ENCODE measurements around the gene COL6A1. TPM values are rescaled to one million over a fixed set of nuclear protein-coding genes. Genes with fewer than 3 reads are reported as not detected.
A peak's percentile ranks its signal among the peaks of the same experiment; 100 is the strongest.
"Not testable (repeated sequence)": the region's sequence is repeated elsewhere in the genome, so short reads cannot be mapped to it uniquely, and the experiment has no call there.

The COL6A1 gene
- total and polyA plus RNA-seq, 5 donors: 112 to 192 (median 165) TPM

DNA sequence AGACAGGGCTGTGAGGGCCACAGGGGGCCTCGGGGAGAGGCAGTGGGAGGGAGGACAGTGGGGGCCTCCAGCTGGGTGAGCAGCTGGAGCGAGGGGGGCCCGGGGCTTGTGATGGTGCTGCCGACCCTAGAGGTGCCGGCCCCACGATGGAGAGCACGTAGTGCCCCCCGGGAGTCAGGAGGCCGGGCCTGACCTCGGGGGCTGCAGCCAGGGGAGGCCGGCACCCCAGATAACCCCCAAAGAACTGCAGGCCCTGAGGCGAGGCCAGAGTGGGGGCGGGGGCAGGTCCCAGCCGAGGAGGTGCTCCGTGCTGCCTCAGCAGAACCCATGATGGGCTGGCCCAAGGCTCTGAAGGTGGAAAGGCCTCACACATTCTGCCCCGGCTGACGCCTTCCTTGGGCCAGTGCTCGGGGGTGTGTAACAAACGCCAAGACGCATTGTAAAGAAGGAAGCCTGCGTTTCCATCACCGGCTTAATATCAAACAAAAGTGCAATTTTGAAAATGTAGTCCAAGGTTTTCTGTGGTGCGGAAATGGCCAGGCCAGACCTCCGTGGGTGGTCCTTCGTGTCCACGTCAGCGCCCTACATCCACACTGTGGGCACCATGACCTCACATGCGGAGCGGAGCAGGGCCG, 55.2 kb downstream of the COL6A1 start:
- intact Hi-C loops (cut with DNase I): loop anchor here in 2 of 4 donors (10.0 kb wide), 1 partner anchor 58 kb away; the partner anchor contains the start of gene COL6A2 (in 2 of the 2)
- Histone ChIP-seq H3K27me3 (ENCODE audit: control insufficient read depth, insufficient read depth) (no peaks in the 10 kb centered on the region), H3K4me1 (ENCODE audit: control insufficient read depth, insufficient read depth, low read length) (peaks cover 3% of the 10 kb centered on the region), H3K9me3 (ENCODE audit: control insufficient read depth, low read length) (no peaks in the 10 kb centered on the region), H3K27ac (ENCODE audit: low read length) (no peak overlapping the region), H3K4me3 (ENCODE audit: low read length) (no peak overlapping the region)
- DNase-seq (peak in 1 of 3 donors; percentile 68), ATAC-seq (peak; percentile 6 to 18)
- 74% methylated on average over 30 of the region's 30 CpGs for WGBS

DNA sequence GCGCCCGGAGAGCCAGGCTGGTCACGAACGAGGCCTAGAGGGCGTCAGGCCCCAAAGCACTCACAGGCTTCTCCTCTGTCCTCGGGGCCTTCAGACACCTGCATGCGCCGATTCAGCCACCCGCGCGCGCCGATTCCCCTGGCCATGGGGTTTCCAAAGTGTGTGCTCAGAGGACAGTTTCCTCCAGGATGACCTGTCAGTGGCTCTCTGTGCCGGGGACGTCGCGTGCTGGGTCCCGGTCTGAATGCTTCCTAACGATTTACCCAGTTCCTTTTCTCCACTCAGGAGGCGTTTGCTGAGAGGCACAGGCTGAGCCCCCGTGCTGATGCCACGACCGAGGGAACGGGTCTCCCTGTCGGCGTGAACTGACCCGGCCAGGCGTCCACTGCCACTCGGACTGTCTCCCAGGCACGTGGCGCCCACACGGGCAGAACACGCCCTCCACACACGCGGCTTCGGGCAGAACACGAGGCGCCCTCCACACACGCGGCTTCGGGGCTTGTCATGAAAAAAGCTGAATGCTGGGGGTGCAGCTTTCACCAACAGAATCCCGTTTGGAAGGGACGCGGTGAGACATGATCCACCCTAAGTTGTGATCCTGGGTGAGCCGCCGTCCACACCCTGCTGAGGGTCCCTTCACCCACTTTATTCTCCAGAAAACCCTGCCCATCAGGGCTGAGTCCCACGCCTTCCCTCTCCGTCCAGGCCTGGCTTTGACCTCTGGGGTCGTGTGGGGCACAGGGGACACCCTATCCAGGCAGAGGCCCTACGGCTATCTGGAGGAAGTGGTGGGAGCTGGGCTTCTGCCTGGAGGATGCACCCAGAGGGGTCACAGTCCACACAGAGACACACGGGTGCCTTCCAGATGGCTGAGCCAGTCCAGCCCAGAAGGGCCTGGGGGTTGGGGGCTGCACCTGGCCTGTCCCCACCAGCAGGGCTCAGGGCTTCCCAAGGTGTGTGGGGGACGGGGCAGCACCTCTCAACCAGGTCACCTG, 56.1 kb downstream of the COL6A1 start:
- H3K27ac ChIP-seq (ENCODE audit: low read length): no peak overlapping the region
- H3K27me3 ChIP-seq (ENCODE audit: control insufficient read depth, insufficient read depth): no peaks in the 10 kb centered on the region
- no peak overlapping the region for H3K4me3 ChIP-seq (ENCODE audit: low read length)
- peak in 2 of 3 donors; percentile 46 to 63 for DNase-seq
- 94% methylated on average over 52 of the region's 52 CpGs for WGBS
- intact Hi-C loops (cut with DNase I): loop anchor here in 2 of 4 donors (10.0 kb wide), 1 partner anchor 57 kb away; the partner anchor contains the start of gene COL6A2 (in 2 of the 2)
- no peaks in the 10 kb centered on the region for H3K9me3 ChIP-seq (ENCODE audit: control insufficient read depth, low read length)
- peaks cover 3% of the 10 kb centered on the region for H3K4me1 ChIP-seq (ENCODE audit: control insufficient read depth, insufficient read depth, low read length)
- no peak for ATAC-seq

DNA sequence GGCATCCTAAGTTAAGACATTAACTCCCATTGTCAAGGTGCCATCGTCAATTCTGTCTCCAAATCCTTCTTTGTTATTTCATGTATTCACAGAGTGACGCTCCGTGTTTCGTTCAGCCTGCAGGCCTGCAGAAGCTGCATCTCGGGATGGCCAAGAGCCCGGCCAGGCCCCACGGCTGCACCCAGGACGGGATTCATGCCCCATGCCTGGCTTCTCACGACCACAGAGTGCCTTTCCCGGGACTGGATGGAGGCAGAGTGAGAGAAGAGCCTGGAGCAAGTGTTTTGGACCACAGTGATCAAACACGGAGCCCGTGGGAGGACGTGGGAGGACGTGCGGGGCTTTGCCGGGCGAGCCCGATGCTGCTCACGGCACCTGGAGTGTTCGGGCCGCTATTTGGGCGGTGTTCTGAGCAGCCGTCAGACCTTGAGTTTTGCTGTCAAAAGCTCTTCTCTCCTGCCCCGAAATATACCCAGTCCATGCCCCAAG, 56.8 kb downstream of the COL6A1 start:
- peak in 1 of 3 donors; percentile 57 for DNase-seq
- H3K27ac ChIP-seq (ENCODE audit: low read length): no peak overlapping the region
- intact Hi-C loops (cut with DNase I): loop anchor here in 2 of 4 donors (10.0 kb wide), 1 partner anchor 56 kb away; the partner anchor contains the start of gene COL6A2 (in 2 of the 2)
- H3K4me1 ChIP-seq (ENCODE audit: control insufficient read depth, insufficient read depth, low read length): peaks cover 3% of the 10 kb centered on the region
- H3K4me3 ChIP-seq (ENCODE audit: low read length): no peak overlapping the region
- ATAC-seq: peak in 1 of 2 donors; percentile 2
- H3K27me3 ChIP-seq (ENCODE audit: control insufficient read depth, insufficient read depth): no peaks in the 10 kb centered on the region
- no peaks in the 10 kb centered on the region for H3K9me3 ChIP-seq (ENCODE audit: control insufficient read depth, low read length)
- 76% methylated on average over 24 of the region's 24 CpGs for WGBS

DNA sequence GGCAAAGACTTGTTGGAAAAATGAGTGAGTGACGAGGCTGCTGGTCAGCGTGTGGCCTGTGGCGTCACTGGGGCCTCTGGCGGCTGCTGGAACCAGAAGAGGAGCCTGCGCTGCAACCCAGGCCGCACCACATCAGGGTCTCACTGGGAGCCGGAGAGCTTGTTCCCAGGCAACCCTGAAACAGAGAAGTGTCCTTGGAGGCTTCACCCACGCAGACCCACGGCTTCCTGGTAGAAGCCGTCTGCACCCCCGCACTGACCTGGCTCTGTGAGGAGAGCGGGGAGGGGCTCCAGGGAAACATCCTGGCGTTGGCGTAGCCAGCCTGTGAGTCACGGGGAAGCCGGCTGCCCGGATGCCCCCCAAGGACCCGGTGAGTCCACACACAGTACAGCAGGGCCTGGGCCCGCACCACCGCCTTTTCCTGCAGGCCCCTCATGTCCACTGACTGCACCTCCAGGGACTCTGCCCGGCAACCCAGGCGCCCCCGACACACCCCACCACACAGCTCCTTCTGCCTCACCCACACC, 57.4 kb downstream of the COL6A1 start:
- intact Hi-C loops (cut with DNase I): loop anchor here in 2 of 4 donors (10.0 kb wide), 1 partner anchor 56 kb away; the partner anchor contains the start of gene COL6A2 (in 2 of the 2)

DNA sequence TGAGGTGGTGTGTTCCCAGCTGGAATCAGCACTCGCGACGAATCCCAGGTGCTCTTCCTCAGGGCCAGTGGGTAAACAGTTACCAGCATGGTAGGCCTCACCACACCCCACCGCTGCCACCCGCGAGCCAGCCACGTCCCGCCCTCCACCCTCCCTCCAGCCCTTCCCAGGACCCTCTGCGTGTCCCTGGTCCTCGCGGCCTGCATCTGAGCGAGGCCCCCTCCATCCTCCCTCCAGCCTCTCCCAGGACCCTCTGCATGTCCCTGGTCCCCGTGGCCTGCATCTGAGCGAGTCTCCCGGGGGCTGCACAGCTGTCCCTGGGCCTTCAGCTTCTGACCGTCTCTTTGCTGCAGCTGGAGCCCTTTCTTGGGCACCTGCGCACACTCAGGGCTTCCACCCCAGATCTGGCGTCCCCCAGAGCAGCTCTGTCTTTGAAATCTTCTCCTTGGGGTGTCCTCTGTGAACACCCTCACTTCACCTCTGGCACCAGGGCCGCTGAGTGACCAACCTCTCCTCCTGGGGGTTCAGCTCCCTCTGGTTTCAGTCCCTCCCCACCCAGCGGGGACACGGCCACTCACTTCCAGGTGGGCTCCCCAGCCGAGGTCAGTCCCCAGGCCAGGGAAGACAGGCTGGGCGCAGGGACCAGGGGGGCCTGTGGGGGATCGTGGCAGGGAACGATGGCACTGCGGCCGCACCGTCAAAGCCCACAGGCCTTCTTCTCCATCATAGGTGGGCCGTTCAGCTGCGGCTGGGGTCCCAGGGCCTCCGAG, 58.5 kb downstream of the COL6A1 start:
- Histone ChIP-seq H3K27ac (ENCODE audit: low read length) (no peak overlapping the region), H3K27me3 (ENCODE audit: control insufficient read depth, insufficient read depth) (no peaks in the 10 kb centered on the region), H3K9me3 (ENCODE audit: control insufficient read depth, low read length) (no peaks in the 10 kb centered on the region), H3K4me3 (ENCODE audit: low read length) (no peak overlapping the region), H3K4me1 (ENCODE audit: control insufficient read depth, insufficient read depth, low read length) (peaks cover 3% of the 10 kb centered on the region)
- WGBS: 94% methylated on average over 31 of the region's 31 CpGs
- intact Hi-C loops (cut with DNase I): loop anchor here in 2 of 4 donors (10.0 kb wide), 1 partner anchor 55 kb away; the partner anchor contains the start of gene COL6A2 (in 2 of the 2)
- ATAC-seq: no peak
- DNase-seq: peak in 1 of 3 donors; percentile 65

More for the DNA sequence above, 57.4 kb downstream of the COL6A1 start:
- H3K27ac ChIP-seq (ENCODE audit: low read length): peak overlapping the region; percentile 19
- DNase-seq (peak; percentile 90 to 92 (median 91)), ATAC-seq (peak; percentile 76 to 88)
- no peak overlapping the region for H3K4me3 ChIP-seq (ENCODE audit: low read length)
- no peaks in the 10 kb centered on the region for H3K27me3 ChIP-seq (ENCODE audit: control insufficient read depth, insufficient read depth)
- H3K9me3 ChIP-seq (ENCODE audit: control insufficient read depth, low read length): no peaks in the 10 kb centered on the region
- H3K4me1 ChIP-seq (ENCODE audit: control insufficient read depth, insufficient read depth, low read length): peaks cover 3% of the 10 kb centered on the region
- WGBS: 47% methylated on average over 23 of the region's 23 CpGs

DNA sequence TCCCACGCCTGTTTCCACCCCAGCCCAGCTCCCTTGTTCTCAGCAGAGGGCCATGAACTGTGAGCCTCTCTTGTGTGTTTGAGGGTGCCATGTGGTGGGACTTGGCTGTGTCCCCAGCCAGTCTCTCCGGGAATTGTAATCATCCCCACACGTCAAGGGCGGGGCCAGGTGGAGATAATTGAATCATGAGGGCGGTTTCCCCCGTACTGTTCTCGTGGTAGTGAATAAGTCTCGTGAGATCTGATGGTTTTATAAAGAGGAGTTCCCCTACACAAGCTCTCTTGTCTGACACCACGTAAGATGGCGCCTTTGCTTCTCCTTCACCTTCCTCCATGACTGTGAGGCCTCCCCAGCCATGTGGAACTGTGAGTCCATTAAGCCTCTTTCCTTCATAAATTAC, 59.1 kb downstream of the COL6A1 start:
- Histone ChIP-seq H3K27me3 (ENCODE audit: control insufficient read depth, insufficient read depth) (no peaks in the 10 kb centered on the region), H3K27ac (ENCODE audit: low read length) (no peak overlapping the region), H3K4me1 (ENCODE audit: control insufficient read depth, insufficient read depth, low read length) (peaks cover 3% of the 10 kb centered on the region), H3K9me3 (ENCODE audit: control insufficient read depth, low read length) (no peaks in the 10 kb centered on the region), H3K4me3 (ENCODE audit: low read length) (no peak overlapping the region)
- intact Hi-C loops (cut with DNase I): no loop called here
- DNase-seq: no peak
- WGBS: 85% methylated on average over 10 of the region's 10 CpGs
- ATAC-seq: no peak

DNA sequence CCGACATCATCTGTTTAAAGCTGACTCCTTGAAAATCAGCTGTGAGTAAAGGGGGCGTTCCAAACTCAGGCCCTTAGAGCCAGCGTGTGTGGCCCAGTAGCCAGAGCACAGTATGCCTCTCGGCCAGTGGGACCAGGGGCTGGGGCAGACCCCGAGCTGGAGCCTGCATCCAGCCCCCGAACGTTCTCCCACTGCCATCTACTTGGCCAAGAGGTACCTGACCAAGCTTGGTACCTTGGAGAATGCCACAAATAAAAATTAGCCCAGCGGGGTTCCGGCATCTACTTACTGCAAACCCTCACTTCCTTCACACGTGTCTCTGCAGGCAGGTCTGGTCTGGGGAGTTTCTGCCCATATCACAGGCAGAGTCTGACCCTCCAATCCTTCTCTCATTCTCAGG, 59.6 kb downstream of the COL6A1 start:
- DNase-seq (no peak), ATAC-seq (no peak)
- no peaks in the 10 kb centered on the region for H3K9me3 ChIP-seq (ENCODE audit: control insufficient read depth, low read length)
- H3K27ac ChIP-seq (ENCODE audit: low read length): no peak overlapping the region
- intact Hi-C loops (cut with DNase I): no loop called here
- 89% methylated on average over 10 of the region's 10 CpGs for WGBS
- H3K4me3 ChIP-seq (ENCODE audit: low read length): no peak overlapping the region
- H3K27me3 ChIP-seq (ENCODE audit: control insufficient read depth, insufficient read depth): no peaks in the 10 kb centered on the region
- H3K4me1 ChIP-seq (ENCODE audit: control insufficient read depth, insufficient read depth, low read length): peaks cover under 1% of the 10 kb centered on the region

DNA sequence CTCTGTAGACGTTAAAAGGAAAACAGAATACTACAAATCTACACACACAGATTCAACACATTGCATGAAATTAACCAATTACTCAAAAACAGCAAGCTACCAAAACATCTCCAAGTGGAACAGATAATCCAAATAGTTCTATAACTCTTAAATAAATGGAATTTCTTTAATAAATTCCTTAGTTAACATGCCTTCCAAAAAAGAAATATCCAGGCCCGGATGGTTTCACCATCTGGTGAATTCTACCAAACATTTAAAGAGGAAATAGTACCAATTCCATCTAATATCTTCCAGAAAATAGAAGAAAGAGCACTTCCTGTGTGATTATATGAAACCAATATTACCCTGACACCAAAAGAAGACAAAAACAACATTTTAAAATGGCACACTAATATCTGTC, 63.6 kb downstream of the COL6A1 start:
- ATAC-seq (no peak), DNase-seq (no peak)
- no peak overlapping the region for H3K27ac ChIP-seq (ENCODE audit: low read length)
- intact Hi-C loops (cut with DNase I): no loop called here
- H3K27me3 ChIP-seq (ENCODE audit: control insufficient read depth, insufficient read depth): no peaks in the 10 kb centered on the region
- 53% methylated on average over 2 of the region's 2 CpGs for WGBS
- no peak overlapping the region for H3K4me3 ChIP-seq (ENCODE audit: low read length)
- no peaks in the 10 kb centered on the region for H3K9me3 ChIP-seq (ENCODE audit: control insufficient read depth, low read length)
- H3K4me1 ChIP-seq (ENCODE audit: control insufficient read depth, insufficient read depth, low read length): peaks cover 5% of the 10 kb centered on the region

DNA sequence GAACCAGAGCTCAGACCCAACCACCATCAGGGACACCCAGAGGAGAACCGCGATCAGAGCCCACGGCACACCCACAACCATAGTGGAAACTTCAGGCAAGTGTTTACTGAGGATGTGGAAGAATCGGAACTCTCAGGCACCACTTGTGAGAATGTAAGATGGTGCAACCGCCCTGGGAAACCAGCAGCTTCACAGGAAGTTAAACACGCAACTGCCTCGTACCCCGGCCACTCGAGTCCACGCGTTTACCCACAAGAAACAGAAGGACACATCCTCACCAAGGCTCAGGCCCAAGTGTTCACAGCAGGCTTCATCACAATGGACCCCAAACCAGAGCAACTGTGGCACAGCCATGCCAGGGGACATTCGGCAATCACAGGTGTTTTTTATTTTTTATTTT, 64.9 kb downstream of the COL6A1 start:
- intact Hi-C loops (cut with DNase I): no loop called here
- WGBS: 87% methylated on average over 12 of the region's 12 CpGs
- no peak for ATAC-seq
- no peaks in the 10 kb centered on the region for H3K27me3 ChIP-seq (ENCODE audit: control insufficient read depth, insufficient read depth)
- H3K9me3 ChIP-seq (ENCODE audit: control insufficient read depth, low read length): no peaks in the 10 kb centered on the region
- no peak overlapping the region for H3K4me3 ChIP-seq (ENCODE audit: low read length)
- peaks cover 5% of the 10 kb centered on the region for H3K4me1 ChIP-seq (ENCODE audit: control insufficient read depth, insufficient read depth, low read length)
- H3K27ac ChIP-seq (ENCODE audit: low read length): no peak overlapping the region
- no peak for DNase-seq

DNA sequence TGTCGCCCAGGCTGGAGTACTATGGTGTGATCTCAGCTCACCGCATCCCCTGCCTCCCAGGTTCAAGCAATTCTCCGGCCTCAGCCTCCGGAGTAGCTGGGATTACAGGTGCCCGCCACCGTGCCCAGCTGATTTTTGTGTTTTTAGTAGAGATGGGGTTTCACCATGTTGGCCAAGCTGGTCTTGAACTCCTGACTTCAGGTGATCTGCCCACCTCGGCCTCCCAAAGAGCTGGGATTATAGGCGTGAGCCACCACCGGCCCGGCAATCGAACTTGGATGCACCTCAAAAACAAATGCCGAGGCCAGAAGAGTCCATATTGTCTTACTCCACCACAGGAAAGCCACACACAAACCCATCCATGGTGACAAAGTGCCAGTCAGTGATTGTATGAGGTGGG, 65.3 kb downstream of the COL6A1 start:
- intact Hi-C loops (cut with DNase I); H3K27me3 ChIP-seq (ENCODE audit: control insufficient read depth, insufficient read depth); ATAC-seq; H3K27ac ChIP-seq (ENCODE audit: low read length); DNase-seq; H3K9me3 ChIP-seq (ENCODE audit: control insufficient read depth, low read length); H3K4me3 ChIP-seq (ENCODE audit: low read length); H3K4me1 ChIP-seq (ENCODE audit: control insufficient read depth, insufficient read depth, low read length): not testable (repeated sequence)
- 97% methylated on average over 12 of the region's 12 CpGs for WGBS

Measured in right cardiac atrium (tissue), 5 donors.